ENCODE data around the gene RADX.

GRCh38 chrX:106581856-106582255 is 29.9 kb upstream of the RADX start:
- TF ChIP-seq POLR2A (IDR thresholded peaks at IDR 0.05) = no peak
- TF ChIP-seq, protein P1, sequence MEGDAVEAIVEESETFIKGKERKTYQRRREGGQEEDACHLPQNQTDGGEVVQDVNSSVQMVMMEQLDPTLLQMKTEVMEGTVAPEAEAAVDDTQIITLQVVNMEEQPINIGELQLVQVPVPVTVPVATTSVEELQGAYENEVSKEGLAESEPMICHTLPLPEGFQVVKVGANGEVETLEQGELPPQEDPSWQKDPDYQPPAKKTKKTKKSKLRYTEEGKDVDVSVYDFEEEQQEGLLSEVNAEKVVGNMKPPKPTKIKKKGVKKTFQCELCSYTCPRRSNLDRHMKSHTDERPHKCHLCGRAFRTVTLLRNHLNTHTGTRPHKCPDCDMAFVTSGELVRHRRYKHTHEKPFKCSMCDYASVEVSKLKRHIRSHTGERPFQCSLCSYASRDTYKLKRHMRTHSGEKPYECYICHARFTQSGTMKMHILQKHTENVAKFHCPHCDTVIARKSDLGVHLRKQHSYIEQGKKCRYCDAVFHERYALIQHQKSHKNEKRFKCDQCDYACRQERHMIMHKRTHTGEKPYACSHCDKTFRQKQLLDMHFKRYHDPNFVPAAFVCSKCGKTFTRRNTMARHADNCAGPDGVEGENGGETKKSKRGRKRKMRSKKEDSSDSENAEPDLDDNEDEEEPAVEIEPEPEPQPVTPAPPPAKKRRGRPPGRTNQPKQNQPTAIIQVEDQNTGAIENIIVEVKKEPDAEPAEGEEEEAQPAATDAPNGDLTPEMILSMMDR (IDR thresholded peaks at IDR 0.05) = no peak
